ENCODE results near the gene JPH2.

Gene JPH2

DNA sequence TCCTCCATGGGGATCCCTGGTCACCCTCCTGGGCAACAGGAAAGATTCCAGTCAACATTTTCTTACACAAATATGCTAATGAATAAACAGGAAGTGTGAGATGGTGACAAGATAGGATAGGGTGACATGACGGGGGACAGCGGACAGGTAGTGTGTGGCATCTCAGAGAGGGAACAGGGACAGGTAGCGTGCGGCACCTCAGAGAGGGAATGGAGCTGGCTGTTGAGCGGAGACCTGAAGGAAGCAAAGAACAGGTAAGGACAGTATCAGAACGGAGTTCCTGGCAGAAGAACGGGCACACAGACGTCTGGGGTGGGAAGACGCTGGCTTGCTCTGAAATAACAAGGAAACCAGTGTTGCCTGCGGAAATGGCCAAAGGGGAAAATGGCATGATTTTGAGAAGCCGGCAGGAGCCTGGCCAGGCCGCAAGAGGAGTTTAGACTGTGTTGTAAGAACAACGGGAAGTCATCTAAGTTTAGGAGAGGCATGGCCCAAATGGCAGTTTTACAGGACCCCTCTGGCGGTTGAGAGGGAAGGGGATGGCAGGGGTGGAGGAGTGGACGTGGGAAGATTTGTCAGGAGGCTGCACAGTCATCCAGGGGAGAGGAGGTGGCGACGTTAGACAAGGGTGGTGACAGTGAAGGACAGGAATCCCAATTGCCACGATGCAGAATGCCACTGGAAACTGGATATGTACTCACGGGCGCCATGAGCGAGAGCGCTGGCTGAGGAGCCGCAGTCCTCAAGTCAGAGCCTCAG, 111.6 kb downstream of the JPH2 start:
- DNase-seq (ENCODE audit: low read depth) = no peak

- peak; percentile 52 for DNase-seq (ENCODE audit: low read depth)
These were observed 112.5 kb downstream of the JPH2 start for GRCh38 chr20:44074252-44075151.

- DNase-seq (ENCODE audit: low read depth) = no peak
These were observed 113.3 kb downstream of the JPH2 start for GRCh38 chr20:44073675-44074071.

DNA sequence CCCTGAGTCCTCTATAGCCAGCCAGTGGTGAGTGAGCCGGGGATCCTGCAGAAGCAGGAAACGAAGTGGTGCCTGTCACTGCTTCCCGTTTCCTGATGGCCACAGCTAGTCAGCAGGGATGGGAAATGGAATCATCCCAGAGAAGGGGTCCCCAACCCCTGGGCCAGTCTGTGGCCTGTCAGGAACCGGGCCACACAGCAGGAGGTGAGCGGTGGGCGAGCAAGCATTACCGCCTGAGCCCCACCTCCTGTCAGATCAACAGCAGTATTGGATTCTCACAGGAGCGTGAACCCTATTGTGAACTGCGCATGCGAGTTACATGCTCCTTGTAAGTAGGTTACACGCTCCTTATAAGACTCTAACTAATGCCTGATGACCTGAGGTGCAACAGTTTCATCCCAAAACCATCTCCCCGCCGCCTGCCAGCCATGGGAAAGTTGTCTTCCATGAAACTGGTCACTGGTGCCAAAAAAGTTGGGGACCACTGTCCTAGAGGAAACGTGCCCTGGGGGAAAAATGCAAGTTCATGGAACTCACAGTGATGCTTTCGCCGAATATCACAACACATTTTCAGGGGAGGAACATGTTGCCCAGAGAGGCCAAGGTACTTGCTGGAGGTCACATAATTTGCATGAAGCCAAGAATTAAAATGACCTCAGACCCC, 113.8 kb downstream of the JPH2 start:
- DNase-seq (ENCODE audit: low read depth) = no peak

DNA sequence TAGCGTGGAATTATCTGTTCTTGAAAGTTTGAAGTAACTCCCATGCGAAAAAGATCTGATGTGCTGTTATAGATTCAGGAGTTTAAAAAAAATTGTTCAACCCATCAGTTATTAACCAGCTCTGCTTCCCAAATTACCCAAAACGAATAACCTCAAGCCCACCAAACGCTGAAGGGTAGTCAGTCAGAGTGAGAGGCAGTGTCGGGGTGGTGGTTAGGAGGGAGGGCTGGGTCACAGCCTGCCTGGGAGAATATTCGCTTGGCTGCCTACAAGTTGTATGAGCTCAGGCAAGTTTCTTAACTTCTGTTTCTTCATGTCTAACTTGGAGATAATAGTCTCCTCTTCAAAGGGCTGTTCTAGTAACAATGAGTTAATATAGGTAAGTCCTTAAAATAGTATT, 114.6 kb downstream of the JPH2 start:
- no peak for DNase-seq (ENCODE audit: low read depth)

GRCh38 chr20:44071526-44072111, 115.4 kb downstream of the JPH2 start:
- no peak for DNase-seq (ENCODE audit: low read depth)

DNA sequence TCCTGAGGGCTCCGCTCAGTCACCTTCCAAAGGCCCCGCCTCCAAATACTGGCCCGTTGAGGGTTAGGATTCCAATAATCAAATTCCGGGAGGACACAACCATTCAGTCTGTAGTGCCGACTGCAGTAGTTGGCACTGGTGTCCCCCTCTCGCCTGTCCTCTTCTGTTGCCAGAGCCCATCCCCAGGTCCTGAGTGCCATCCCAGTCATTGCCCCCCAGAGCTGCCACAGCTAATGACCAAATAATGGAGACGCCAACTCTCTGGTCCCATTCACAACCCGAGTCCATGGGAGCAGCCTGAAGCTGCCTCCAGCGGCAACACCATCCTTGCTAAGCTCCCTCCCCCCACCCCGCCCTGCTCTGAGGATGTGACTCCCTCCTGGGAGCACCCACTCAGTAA, 115.9 kb downstream of the JPH2 start:
- DNase-seq (ENCODE audit: low read depth) = no peak

- no peak for DNase-seq (ENCODE audit: low read depth)
These were observed 116.7 kb downstream of the JPH2 start for GRCh38 chr20:44070139-44070900.

GRCh38 chr20:44069203-44070011, 117.6 kb downstream of the JPH2 start:
- no peak for DNase-seq (ENCODE audit: low read depth)

GRCh38 chr20:44068316-44069201, 118.4 kb downstream of the JPH2 start:
- no peak for DNase-seq (ENCODE audit: low read depth)

- no peak for DNase-seq (ENCODE audit: low read depth)
These were observed 119.3 kb downstream of the JPH2 start for GRCh38 chr20:44067650-44068081.

DNA sequence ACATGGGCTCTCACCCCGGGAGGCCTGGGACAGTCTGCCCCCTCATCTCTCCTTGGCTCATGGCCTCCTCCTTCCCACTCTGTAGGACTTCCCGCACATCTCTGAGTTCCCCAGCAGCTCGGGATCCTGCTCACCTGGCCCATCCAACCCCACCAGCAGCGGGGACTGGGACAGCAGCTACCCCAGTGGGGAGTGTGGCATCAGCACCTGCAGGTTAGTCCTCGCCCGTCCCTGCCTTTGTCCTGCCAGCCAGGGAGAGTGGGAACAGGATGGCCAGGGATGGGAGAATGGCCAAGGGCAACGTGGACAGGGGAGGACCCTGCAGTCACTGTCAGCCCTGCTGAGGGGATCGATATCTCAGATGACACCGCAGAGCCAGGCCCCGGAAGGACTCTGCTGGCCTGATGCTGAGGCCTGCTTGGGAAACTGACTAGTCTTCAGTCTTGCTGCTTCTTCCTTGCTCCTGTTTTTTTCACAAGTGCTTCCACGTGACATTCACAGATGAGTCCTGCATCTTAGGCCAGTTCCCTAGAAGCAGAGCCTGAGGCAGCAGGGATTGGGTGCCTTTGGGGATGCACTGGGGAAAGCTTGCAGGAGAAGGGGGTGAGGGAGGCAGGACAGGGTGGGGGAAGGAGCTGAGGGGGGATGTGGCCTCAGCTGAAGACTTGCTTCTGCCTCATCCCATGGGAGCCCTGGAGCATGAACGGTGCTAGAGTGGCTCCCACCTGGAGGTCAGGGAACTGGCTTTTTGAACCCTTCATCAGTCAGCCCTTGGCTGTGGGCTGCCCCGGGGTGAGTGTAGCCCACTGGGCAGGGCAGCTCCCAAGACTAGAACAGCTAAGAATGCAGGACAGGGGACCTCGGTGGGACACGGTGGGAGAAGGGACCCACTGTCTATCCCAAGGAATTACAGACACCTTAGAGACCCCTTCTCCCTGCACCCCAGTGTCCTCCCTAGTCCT, 120.1 kb downstream of the JPH2 start:
- DNase-seq (ENCODE audit: low read depth) = no peak

DNA sequence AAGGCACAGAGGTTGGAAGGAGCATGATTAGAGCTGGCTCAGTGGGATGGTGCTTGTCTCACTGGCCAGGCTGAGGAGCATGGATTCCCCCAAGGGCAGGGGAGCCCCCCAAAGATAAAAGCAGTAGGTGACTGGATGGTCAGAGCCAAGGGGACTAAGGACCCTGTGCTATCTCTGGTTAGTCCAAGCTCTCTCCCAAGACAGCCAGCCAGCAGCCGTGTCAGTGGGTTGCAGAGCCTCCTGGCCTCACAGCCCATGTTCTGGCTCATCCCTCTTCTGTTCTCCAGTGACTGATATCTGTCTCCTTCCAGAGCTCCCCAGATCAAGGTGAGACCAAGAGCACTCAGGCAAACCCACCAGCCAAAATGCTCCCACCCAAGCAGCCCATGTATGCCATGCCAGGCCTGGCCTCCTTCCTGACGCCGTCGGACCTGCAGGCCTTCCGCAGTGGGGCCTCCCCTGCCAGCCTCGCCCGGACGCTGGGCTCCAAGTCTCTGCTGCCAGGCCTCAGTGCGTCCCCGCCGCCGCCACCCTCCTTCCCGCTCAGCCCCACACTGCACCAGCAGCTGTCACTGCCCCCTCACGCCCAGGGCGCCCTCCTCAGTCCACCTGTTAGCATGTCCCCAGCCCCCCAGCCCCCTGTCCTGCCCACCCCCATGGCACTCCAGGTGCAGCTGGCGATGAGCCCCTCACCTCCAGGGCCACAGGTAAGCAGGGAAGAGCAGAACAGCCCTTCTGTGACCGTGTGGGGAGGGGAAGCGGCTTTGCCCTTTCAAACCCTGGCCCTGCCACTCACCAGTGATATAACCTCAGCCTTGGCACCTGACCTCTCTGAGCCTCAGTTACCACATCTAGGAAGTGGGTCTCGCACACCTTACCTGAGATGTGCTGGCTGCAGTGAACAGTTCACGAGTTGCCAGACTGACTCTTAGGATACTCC, 121.3 kb downstream of the JPH2 start:
- DNase-seq (ENCODE audit: low read depth) = no peak

DNA sequence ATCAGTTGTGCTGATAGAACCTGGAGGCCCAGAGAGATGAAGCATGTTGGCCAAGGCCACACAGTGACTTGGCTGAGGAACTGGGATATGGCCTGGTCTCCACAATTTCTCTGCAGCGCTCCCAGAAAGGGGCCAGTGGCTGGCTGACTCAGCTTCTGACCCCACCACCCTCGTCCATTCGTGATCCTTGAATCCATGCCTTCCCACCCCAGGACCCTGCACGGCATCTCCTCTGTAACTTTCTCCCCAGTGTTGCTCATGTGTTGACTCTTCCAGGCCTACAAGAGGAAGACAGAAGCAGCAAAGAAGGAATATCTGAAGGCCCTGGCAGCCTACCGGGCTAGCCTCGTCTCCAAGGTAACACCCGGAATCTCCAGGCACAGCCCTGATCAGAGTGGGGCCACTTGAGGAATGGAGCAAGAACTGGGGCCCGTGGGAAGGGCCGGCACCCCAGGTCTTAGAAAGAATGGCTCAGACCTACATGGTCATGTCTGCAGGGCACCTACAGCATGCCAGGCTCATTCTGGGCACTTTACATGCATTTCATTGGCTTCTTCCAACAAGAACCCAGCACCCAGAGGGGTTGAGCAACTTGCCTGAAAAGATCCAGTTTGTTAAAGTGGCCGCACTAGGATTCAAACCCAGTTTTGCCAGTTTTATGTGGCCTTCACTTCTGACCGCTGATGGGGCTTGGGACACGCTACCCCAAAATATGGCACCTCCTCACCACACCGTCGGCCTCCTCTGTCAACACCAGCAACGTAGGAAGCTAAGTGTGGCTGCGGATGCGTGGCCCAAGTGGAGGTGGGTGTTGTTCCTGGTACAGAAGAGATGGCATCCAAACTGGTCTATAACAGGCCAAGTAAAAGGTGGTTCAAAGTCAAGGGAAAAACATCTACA, 122.2 kb downstream of the JPH2 start:
- DNase-seq (ENCODE audit: low read depth) = no peak

Data from HS-5 (cell line).